Suppressor macrophage treated with lipopolysaccharide for 1 hour (primary cell): Measurements from ENCODE around the gene C1QTNF8.

Experiments
- DNase-seq, 3 donors: peaks; one replicate each; pipeline ENCODE4 v3.0.0-alpha.2; 2020 to 2022

C1QTNF8 gene

DNA sequence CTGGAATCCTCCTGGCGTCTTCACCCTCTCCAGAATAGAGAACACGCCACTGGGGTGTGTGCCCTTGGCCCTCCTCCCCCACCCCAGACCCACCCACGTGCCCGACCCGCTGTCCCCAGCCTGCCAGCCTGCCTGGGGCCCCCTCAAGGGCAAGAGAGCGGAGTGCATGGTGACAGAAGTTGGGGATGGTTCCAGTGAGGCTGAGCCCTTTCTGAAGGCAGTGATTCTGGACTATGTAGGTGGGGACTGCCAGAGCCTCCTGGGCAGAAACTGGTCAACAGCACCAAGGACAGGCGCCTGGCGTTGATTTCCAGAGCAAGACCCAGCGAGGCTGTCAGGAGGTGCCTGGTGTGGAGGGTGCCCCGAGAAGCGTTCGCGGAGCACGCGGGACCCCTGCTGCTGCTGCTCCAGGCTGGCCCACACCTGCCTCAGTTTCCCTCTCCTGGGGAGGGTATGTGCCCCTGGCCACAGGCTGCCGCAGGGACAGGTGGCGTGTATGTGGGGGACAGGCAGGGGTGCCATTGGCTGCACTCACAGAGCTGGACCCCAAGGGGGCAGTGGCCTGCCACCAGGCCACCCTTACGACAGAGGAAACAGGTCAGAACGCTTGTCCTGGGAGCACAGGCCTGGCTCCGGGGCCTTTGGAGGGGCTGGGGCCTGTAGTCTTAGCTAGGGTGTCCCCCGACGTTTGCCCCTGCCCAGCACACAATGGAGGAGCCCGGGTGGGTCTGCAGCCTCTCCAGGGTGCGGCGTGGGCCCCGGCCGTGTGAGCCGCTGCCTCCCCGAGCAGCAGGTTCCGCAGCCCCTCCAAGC is 22.3 kb downstream of the C1QTNF8 start:
- DNase-seq: no peak

DNA sequence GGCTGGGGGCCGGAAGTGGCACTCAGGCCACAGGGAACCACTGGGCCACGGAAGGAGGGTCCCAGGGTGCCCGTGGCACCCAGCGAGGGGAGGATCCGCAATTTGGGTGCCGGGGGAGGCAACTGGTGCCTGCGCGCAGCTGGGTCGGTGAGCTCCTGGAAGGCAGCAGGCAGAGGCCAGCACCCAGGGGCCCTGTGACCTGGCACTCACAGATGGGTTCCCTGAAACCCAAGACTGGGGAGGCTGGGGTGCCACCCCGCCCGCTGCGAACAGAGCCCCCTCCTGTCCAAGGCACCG is 22.8 kb downstream of the C1QTNF8 start:
- DNase-seq: no peak

DNA sequence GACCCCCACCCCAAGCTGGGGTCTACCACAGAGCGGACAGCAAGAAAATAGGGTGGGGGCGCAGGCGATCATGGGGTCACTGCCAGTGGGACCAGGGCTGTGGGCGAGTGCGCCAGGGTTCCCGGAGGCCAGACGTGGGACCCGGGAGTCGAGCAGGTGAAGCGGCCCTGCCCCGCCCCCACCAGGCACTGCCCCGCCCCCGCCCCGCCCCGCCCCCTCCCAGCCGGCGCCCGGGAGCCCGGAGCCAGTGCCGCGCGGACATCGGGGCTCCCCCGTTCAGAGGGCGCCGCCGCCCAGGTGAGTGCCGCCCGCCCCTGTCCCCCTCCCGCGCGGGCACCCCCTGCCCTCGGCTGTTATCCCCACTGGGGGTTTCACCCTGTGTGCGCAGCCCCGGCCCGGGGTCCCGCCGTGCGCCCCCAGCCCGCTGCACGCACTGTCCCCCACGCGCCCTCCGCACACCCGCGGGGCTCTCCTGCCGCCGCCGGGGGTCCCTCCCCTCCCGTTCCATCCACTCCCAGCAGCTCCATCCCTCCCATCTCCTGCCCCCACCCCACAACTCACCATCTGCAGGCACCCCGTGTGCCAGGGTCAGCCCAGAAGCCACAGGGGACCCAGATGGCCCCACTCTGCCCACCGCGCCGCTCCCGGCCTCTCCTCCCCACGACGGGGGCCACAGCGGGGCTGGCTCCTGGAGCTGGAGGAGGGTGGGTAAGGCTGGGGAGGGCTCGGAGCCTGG is 23.4 kb downstream of the C1QTNF8 start, which contains the start of gene SSTR5:
TSS of gene SSTR5 (plus strand) at position 222 of the 736 bp plus-strand sequence. CDS start 6,122 bp downstream, outside the sequence.
- no peak for DNase-seq

GRCh38 chr16:1071561-1072225 is 24.4 kb downstream of the C1QTNF8 start:
- no peak for DNase-seq

DNA sequence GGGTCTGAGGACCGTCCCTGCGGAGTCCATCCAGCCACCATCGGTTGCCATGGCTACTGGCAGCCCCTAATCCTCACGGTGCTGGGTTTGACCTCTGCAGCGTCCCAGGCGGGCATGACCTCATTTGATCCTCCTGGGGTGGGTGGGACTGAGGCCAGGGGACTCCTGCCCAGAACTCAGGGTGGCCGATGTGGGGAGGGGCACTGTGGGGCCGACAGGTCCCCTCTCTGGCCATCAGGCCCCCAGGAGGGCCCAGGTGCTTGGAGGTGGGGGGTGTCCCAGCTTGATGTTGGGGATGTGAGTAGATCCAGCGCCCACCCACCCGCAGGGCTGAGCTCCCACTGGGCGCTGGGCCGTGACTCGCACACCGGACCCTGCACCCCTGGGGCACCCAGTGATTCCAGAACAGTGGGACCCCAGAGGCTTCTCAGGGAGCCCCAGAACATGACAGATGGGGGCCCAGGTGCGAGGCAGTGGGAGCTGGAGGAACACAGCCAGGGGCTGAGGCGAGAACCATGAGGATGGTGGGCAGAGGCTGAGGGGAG is 25.1 kb downstream of the C1QTNF8 start:
- no peak for DNase-seq

- DNase-seq: no peak
These were observed 25.8 kb downstream of the C1QTNF8 start for GRCh38 chr16:1070084-1070863.

DNA sequence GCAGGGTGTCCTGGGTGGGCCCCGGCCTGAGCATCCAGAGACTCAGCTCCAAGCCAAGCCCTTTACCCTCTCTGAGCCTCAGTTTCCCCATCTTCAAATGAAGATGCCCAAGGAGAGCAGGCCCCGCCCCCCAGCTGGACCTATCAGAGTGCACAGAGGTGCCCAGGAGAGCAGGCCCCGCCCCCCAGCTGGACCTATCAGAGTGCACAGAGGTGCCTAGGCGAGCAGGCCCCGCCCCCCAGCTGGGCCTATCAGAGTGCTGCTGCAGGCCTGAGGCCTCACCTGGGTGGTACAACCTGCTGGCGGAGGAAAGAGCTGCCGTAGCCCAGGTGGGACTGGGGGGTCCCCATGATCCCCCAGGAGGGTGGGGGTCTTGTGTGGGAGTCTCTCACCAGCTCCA is 26.9 kb downstream of the C1QTNF8 start:
- no peak for DNase-seq

DNA sequence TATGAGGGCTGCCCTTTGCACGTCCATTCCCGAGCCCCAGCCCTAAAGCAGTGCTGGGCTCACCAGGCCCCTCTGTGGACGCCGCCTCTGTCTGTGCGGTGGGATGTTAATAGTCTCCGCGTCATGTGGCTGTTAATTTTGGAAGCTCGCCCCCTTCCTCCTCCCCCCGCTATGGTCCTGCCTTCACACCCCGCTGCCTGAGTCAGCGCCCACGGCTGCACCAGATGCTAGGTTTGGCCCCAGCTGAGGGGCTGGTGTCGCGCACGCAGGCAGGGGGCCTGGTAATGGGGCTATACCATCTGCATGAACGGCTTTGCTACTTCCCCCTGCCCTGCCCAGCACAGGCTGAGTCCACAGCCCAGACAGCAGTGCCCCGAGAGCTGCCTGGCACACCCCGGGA is 27.6 kb downstream of the C1QTNF8 start:
- no peak for DNase-seq

DNA sequence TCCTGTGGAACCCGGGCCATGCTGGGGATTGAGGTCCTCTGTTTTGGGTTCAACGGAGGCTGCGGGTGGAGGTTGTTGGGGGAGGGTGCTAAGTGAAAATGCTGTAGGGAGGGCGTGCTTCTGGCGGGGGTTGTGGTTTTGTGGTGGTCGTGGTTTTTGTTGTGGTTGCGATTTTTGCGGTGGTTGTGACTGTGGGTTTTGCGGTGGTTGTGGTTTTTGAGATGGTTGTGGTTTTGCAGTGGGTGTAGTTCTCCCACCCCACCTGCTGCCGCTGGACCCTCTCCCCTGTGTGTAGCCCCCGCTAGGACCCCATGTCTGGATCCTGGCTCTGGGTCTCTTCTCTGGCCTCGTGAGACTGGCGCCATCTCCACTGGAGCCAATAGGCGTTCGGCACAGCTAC is 28.4 kb downstream of the C1QTNF8 start:
- DNase-seq: no peak

- no peak for DNase-seq
These were observed 29.4 kb downstream of the C1QTNF8 start for GRCh38 chr16:1066584-1067172.

DNA sequence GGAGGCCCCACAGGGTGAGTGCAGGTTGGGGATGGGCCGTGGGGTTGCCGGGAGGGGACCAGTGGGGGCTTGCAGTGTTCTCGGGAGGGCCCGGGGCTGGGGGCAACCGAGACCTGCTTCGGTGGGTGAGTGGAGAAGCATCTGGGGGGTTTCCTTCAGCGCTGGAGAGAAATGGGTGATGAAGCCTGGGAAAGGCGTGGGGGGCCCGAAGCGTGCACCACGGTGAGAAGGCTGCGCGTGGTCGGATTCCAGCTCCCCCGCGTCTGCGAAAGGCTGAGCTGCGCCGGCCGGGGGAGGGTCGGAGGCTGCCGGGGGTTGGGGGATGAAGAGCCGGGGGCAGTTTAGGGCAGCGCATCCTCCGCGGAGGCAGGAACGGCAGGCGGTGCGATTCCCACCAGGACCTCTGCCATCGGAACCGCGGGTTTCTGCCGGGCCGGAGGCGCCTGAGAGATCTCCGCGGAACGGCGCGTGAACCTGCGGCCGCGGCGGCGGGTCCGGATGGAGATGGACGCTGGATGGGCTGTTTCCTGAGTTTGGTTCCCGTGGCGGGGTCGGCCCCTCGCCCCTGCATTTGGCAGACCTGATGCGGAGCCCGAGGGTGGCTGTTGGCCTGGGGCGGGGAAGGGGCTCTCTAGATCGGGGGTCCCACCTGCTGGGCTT is 30.4 kb downstream of the C1QTNF8 start:
- no peak for DNase-seq

DNA sequence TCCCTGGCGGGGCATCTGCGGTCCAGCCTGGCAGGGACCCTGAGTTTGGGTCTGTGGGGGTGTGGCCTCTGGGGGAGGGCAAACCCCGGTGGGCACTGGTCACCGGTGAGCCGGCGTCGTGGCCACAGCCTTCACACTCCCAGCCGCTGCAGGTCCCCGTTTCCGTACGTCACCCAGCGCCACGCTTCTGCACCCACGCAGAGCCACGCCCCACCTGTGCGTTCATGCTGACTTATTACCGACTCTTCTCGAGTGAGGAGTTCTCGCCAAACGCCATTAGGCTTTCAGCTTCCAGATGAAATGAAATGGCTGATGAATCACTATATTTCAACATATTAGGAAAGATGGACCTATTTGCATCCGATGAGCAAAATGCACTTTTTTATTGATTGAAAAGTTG is 32.3 kb downstream of the C1QTNF8 start:
- DNase-seq: no peak

- no peak for DNase-seq
These were observed 33.1 kb downstream of the C1QTNF8 start for GRCh38 chr16:1062895-1063294.

DNA sequence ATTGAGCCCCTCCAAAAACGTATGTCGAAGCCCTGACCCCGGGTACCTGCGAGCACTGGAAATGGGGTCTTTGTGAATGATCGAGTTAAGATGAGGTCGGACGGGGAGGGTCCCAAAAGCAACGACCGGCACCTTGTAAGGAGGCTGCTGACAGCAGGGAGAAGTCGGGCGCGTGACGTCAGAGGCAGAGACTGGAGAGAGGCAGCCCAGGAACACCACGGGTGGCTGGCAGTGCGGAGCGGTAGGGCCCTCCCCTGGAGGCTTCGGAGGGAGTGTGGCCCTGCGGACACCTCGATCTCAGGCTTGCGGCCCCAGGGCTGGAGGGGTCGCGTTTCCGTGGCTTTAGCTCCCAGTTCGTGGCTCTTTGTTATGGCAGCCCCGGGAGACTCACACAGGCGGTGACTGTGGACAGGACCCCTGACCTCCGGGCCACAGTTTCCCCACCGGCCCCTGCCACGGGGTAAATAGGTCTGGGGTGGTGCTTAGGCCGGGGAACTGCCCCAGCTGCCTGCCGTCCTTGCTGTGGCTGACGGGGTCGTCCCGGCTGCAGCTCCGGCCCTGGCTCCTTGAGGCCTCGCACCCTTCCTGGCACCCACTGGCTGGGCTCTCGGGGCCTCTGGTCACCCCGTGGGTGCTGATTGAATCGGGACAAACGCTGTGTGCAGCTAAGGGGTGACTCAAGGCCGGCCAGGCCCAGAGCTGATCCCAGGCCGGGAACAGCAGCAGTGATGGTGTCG is 34.1 kb downstream of the C1QTNF8 start:
- no peak for DNase-seq

GRCh38 chr16:1060416-1061340 is 35.4 kb downstream of the C1QTNF8 start:
- DNase-seq: no peak

DNA sequence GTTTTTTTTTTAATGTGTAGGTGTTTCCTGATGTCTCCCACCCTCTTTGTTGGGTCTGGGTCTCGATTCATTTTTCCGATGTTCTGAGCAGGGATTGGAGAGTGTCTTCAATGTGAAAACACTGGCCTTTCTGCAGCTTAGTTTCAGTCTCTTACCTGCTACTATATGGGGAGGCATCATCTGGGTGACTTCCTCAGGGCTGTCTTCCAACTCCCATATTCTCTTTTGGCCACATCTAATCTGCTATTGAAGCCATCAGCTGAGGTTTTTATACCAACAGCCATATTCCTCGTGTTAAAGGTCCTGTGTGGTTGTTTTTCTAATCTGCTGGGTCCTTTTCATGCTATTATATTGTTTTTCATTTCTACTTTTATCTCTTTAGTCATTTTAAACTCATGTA is 36.7 kb downstream of the C1QTNF8 start:
- DNase-seq: no peak

DNA sequence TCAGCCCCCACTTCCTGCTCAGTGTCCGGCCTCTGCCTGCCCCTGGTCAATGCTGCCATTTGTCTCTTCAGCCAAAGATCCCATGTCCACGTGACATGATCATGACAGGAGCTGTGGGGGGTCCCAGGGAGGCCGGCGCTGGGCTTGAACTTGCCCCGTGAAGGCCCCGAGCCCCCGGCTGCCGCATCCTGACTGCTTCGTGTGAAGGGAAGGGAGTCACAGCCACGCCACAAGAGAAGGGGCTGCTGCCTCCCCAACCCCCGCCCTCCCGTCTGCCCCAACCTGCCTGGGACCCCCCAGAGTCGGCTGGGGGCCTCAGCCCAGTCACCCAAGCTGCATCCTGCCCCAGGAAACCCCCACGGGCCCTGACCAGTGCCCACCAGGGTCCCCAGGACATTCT is 37.8 kb downstream of the C1QTNF8 start:
- no peak for DNase-seq

GRCh38 chr16:1057252-1057932 is 38.7 kb downstream of the C1QTNF8 start:
- peak; percentile 50 to 74 (median 55) for DNase-seq

DNA sequence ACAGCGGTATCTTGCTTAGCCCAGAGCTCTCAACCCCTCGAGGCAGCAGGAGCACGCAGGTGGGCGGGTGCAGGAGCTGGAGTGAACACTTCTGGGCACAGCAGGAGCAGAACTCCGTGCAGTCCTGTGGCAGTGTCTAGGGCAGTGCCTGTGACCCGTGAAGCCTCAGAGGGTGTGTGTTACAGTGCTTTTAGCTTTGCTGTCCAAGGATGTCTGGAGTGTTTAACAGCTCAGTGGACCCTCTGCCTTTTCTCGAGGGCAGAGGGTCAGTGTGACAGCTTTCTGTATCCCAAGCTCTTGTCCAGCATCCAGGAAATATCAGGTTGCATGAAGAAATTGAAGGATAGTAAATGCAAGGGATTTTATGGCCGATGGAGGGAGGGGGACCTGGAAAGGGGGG is 39.8 kb downstream of the C1QTNF8 start:
- DNase-seq: no peak
